ENCODE data around the gene SDCBP2. TPM values are rescaled to one million over a fixed set of nuclear protein-coding genes. Genes with fewer than 3 reads are reported as not detected.

The SDCBP2 gene
- total and polyA plus RNA-seq, 10 of the 15 experiments (the other 5 are each of a cell fraction or from before 2014, with no cell fraction given) = 0.16 to 2.4 (median 1.1) TPM; not detected in 1

DNA sequence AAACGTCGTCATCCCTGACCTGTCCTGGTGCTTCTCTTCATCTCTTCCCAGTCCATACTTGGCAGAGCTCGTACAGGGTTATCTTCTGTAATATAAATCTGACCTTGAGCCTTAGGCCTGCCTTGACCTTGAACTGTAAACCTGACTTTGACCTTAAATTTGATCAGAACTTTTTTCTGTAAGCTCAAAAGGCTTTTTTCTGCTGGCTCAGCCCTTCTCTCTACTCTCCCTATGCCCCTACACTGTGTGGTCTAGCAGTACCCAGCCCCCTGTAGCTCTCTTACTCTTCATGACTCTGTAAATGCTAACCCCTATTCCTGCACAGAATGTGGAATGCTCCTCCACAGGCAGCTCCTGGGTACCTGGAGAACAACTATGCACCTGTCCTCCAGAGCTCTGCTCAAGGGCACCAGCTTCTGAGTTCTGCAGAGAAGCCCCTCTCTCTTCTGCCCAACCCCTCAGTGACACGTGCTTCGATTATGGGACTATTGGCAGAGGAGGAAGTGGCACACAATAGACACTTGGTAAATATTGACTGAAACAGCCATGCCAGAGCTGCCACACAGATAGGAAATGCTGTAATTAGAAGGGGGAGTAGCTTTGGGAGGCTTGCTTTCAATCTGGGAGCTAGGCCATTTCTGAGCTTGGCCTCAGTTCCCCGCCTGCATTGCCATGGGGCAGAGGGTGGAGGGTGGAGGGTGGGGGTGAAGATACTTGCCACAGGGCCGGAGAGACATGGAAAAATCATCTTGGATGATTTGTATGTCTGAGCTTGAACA, 47.5 kb downstream of the SDCBP2 start:
- intact Hi-C loops (cut with micrococcal nuclease; ENCODE audit: unreplicated experiment) (no loop called here), in situ Hi-C loops (cut with MboI) (no loop called here)
- no peaks in the 10 kb centered on the region for H3K36me3 ChIP-seq (ENCODE audit: control insufficient read depth in 2 of 2, insufficient read depth in 2 of 2, low read length in 1 of 2)
- ChIA-PET SMC1A (ENCODE audit: uncharacterized antibody, unreplicated experiment) (no interaction called here), CTCF (interaction anchor here (1.6 kb wide), 1 partner anchor 11 kb away, joined by 3 read pairs; no protein-coding TSS in a partner anchor), POLR2A (interaction anchor here (0.6 kb wide), 1 partner anchor 55 kb away, joined by 4 read pairs; no protein-coding TSS in a partner anchor), RAD21 (ENCODE audit: unreplicated experiment) (no interaction called here)
- H3K27ac ChIP-seq (ENCODE audit: control insufficient read depth, insufficient read depth) = no peak overlapping the region
- H3K4me2 ChIP-seq (ENCODE audit: control insufficient read depth, insufficient read depth) = no peak overlapping the region
- H2AFZ ChIP-seq (ENCODE audit: control insufficient read depth, low read depth, low read length) = no peak overlapping the region
- H4K20me1 ChIP-seq (ENCODE audit: control insufficient read depth, insufficient read depth) = no peaks in the 10 kb centered on the region
- WGBS (ENCODE audit: insufficient coverage, insufficient replicate concordance, low lambda C conversion rate, missing lambda C conversion rate) = 21% methylated on average over 7 of the region's 7 CpGs
- no peaks in the 10 kb centered on the region; a peak in 3 of 4 replicates for H3K27me3 ChIP-seq (replicated peaks in 1 of 2; ENCODE audit: control insufficient read depth in 2 of 2, insufficient read depth in 2 of 2, low read length in 1 of 2)
- no peak overlapping the region for H3K9ac ChIP-seq (ENCODE audit: control insufficient read depth, insufficient read depth, low read length)
- no peaks in the 10 kb centered on the region for H3K79me2 ChIP-seq (ENCODE audit: control insufficient read depth, insufficient read depth, low read length)
- H3K4me1 ChIP-seq (ENCODE audit: control insufficient read depth, insufficient read depth, low read length) = no peaks in the 10 kb centered on the region
- no peak overlapping the region for H3K4me3 ChIP-seq
- DNase-seq (ENCODE audit: low read depth, low spot score) = no peak
- H3K9me3 ChIP-seq (replicated peaks; ENCODE audit: control insufficient read depth, insufficient read depth, low read length) = no peaks in the 10 kb centered on the region; the same call in 2 of the 3 replicates
- no peak for FAIRE-seq
- no TSS peak for BruUV-seq (replicated peaks)
- ATAC-seq = no peak
- TF ChIP-seq EED (IDR thresholded peaks at IDR 0.05; ENCODE audit: low read depth) = no peak
- no peak for TF ChIP-seq ETV6 (conservative IDR thresholded peaks at IDR 0.05 in 1 of 2, IDR thresholded peaks at IDR 0.05 in 1 of 2; ENCODE audit: borderline replicate concordance in 1 of 2, low read depth in 1 of 2)
- TF ChIP-seq RUNX3 (IDR thresholded peaks at IDR 0.05; ENCODE audit: low read length) = no peak
- TF ChIP-seq HDAC6 (IDR thresholded peaks at IDR 0.05; ENCODE audit: unreplicated experiment) = no peak
- TF ChIP-seq, protein P1, sequence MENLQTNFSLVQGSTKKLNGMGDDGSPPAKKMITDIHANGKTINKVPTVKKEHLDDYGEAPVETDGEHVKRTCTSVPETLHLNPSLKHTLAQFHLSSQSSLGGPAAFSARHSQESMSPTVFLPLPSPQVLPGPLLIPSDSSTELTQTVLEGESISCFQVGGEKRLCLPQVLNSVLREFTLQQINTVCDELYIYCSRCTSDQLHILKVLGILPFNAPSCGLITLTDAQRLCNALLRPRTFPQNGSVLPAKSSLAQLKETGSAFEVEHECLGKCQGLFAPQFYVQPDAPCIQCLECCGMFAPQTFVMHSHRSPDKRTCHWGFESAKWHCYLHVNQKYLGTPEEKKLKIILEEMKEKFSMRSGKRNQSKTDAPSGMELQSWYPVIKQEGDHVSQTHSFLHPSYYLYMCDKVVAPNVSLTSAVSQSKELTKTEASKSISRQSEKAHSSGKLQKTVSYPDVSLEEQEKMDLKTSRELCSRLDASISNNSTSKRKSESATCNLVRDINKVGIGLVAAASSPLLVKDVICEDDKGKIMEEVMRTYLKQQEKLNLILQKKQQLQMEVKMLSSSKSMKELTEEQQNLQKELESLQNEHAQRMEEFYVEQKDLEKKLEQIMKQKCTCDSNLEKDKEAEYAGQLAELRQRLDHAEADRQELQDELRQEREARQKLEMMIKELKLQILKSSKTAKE (IDR thresholded peaks at IDR 0.05; ENCODE audit: low read depth, poor library complexity, severe bottlenecking) = no peak
- TF ChIP-seq MEF2A (IDR thresholded peaks at IDR 0.05; ENCODE audit: insufficient read depth, low read depth, low read length) = no peak
- TF ChIP-seq MTA3 (IDR thresholded peaks at IDR 0.05; ENCODE audit: borderline replicate concordance, low read length) = no peak
- no peak for TF ChIP-seq FOXM1 (IDR thresholded peaks at IDR 0.05; ENCODE audit: low read depth, low read length)
- TF ChIP-seq, protein P2, sequence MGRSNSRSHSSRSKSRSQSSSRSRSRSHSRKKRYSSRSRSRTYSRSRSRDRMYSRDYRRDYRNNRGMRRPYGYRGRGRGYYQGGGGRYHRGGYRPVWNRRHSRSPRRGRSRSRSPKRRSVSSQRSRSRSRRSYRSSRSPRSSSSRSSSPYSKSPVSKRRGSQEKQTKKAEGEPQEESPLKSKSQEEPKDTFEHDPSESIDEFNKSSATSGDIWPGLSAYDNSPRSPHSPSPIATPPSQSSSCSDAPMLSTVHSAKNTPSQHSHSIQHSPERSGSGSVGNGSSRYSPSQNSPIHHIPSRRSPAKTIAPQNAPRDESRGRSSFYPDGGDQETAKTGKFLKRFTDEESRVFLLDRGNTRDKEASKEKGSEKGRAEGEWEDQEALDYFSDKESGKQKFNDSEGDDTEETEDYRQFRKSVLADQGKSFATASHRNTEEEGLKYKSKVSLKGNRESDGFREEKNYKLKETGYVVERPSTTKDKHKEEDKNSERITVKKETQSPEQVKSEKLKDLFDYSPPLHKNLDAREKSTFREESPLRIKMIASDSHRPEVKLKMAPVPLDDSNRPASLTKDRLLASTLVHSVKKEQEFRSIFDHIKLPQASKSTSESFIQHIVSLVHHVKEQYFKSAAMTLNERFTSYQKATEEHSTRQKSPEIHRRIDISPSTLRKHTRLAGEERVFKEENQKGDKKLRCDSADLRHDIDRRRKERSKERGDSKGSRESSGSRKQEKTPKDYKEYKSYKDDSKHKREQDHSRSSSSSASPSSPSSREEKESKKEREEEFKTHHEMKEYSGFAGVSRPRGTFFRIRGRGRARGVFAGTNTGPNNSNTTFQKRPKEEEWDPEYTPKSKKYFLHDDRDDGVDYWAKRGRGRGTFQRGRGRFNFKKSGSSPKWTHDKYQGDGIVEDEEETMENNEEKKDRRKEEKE (IDR thresholded peaks at IDR 0.05) = no peak
- TF ChIP-seq, protein P3, sequence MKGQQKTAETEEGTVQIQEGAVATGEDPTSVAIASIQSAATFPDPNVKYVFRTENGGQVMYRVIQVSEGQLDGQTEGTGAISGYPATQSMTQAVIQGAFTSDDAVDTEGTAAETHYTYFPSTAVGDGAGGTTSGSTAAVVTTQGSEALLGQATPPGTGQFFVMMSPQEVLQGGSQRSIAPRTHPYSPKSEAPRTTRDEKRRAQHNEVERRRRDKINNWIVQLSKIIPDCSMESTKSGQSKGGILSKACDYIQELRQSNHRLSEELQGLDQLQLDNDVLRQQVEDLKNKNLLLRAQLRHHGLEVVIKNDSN (IDR thresholded peaks at IDR 0.05; ENCODE audit: borderline replicate concordance, extremely low read length, insufficient read depth, low read depth, low read length) = no peak
- TF ChIP-seq NFXL1 (IDR thresholded peaks at IDR 0.05; ENCODE audit: borderline replicate concordance) = no peak
- no peak for TF ChIP-seq CBFB (IDR thresholded peaks at IDR 0.05; ENCODE audit: low read depth)
- TF ChIP-seq, protein P4, sequence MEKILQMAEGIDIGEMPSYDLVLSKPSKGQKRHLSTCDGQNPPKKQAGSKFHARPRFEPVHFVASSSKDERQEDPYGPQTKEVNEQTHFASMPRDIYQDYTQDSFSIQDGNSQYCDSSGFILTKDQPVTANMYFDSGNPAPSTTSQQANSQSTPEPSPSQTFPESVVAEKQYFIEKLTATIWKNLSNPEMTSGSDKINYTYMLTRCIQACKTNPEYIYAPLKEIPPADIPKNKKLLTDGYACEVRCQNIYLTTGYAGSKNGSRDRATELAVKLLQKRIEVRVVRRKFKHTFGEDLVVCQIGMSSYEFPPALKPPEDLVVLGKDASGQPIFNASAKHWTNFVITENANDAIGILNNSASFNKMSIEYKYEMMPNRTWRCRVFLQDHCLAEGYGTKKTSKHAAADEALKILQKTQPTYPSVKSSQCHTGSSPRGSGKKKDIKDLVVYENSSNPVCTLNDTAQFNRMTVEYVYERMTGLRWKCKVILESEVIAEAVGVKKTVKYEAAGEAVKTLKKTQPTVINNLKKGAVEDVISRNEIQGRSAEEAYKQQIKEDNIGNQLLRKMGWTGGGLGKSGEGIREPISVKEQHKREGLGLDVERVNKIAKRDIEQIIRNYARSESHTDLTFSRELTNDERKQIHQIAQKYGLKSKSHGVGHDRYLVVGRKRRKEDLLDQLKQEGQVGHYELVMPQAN (conservative IDR thresholded peaks at IDR 0.05) = no peak
- no peak for TF ChIP-seq NRF1 (conservative IDR thresholded peaks at IDR 0.05; ENCODE audit: low read depth, low read length)
- TF ChIP-seq YY1 (IDR thresholded peaks at IDR 0.05; ENCODE audit: low read depth, low read length) = no peak
- no peak for TF ChIP-seq ZNF622 (IDR thresholded peaks at IDR 0.05)

Data from GM12878 (cell line).